ENCODE results near the gene ADGRG6.

Gene ADGRG6

GRCh38 chr6:142300758-142301650 lies 803 bp upstream of the ADGRG6 start:
- Mint-ChIP-seq H3K27me3 (peaks cover 31% of the 10 kb centered on the region), H3K4me1 (peaks cover 13% of the 10 kb centered on the region), H3K36me3 (no peaks in the 10 kb centered on the region), H3K9me3 (no peaks in the 10 kb centered on the region), H3K4me3 (peak overlapping the region; percentile 79), H3K27ac (no peak overlapping the region)
- ATAC-seq = no peak

GRCh38 chr6:142302421-142303175 lies 791 bp downstream of the ADGRG6 start:
- no peak overlapping the region for H3K27ac Mint-ChIP-seq
- no peaks in the 10 kb centered on the region for H3K36me3 Mint-ChIP-seq
- no peak for ATAC-seq
- peak overlapping the region; percentile 79 for H3K4me3 Mint-ChIP-seq
- H3K4me1 Mint-ChIP-seq = peaks cover 13% of the 10 kb centered on the region
- no peaks in the 10 kb centered on the region for H3K9me3 Mint-ChIP-seq
- peaks cover 31% of the 10 kb centered on the region for H3K27me3 Mint-ChIP-seq

- ATAC-seq = no peak
- peaks cover 31% of the 10 kb centered on the region for H3K27me3 Mint-ChIP-seq
- no peak overlapping the region for H3K27ac Mint-ChIP-seq
- H3K9me3 Mint-ChIP-seq = no peaks in the 10 kb centered on the region
- no peaks in the 10 kb centered on the region for H3K36me3 Mint-ChIP-seq
- peaks cover 13% of the 10 kb centered on the region for H3K4me1 Mint-ChIP-seq
- H3K4me3 Mint-ChIP-seq = no peak overlapping the region
Observed at GRCh38 chr6:142303176-142303533, 1.3 kb downstream of the ADGRG6 start.

GRCh38 chr6:142304241-142304640 lies 2.4 kb downstream of the ADGRG6 start:
- Mint-ChIP-seq H3K9me3 (no peaks in the 10 kb centered on the region), H3K4me3 (no peak overlapping the region), H3K4me1 (peaks cover 13% of the 10 kb centered on the region), H3K36me3 (no peaks in the 10 kb centered on the region), H3K27ac (no peak overlapping the region), H3K27me3 (peaks cover 31% of the 10 kb centered on the region)
- no peak for ATAC-seq

- Mint-ChIP-seq H3K4me3 (no peak overlapping the region), H3K36me3 (no peaks in the 10 kb centered on the region), H3K27me3 (peaks cover 19% of the 10 kb centered on the region), H3K27ac (no peak overlapping the region), H3K9me3 (no peaks in the 10 kb centered on the region), H3K4me1 (peaks cover 5% of the 10 kb centered on the region)
- no peak for ATAC-seq
Observed at GRCh38 chr6:142306736-142307135, 4.9 kb downstream of the ADGRG6 start.

- Mint-ChIP-seq H3K36me3 (no peaks in the 10 kb centered on the region), H3K9me3 (no peaks in the 10 kb centered on the region), H3K4me3 (no peak overlapping the region), H3K27me3 (peaks cover 5% of the 10 kb centered on the region), H3K4me1 (no peaks in the 10 kb centered on the region), H3K27ac (no peak overlapping the region)
- no peak for ATAC-seq
Observed at GRCh38 chr6:142307963-142308748, 6.3 kb downstream of the ADGRG6 start.

- H3K36me3 Mint-ChIP-seq = no peaks in the 10 kb centered on the region
- no peak overlapping the region for H3K27ac Mint-ChIP-seq
- H3K4me1 Mint-ChIP-seq = no peaks in the 10 kb centered on the region
Observed at GRCh38 chr6:142309426-142309825, 7.6 kb downstream of the ADGRG6 start.

GRCh38 chr6:142313284-142313683 lies 11.5 kb downstream of the ADGRG6 start:
- no peak overlapping the region for H3K27ac Mint-ChIP-seq
- no peaks in the 10 kb centered on the region for H3K27me3 Mint-ChIP-seq
- no peaks in the 10 kb centered on the region for H3K9me3 Mint-ChIP-seq
- no peak overlapping the region for H3K4me3 Mint-ChIP-seq
- no peaks in the 10 kb centered on the region for H3K36me3 Mint-ChIP-seq
- ATAC-seq = no peak
- no peaks in the 10 kb centered on the region for H3K4me1 Mint-ChIP-seq

More at GRCh38 chr6:142309426-142309825, 7.6 kb downstream of the ADGRG6 start:
- ATAC-seq = no peak
- Mint-ChIP-seq H3K27me3 (no peaks in the 10 kb centered on the region), H3K4me3 (no peak overlapping the region), H3K9me3 (no peaks in the 10 kb centered on the region)

GRCh38 chr6:142316791-142317368 lies 15.1 kb downstream of the ADGRG6 start:
- no peaks in the 10 kb centered on the region for H3K9me3 Mint-ChIP-seq
- H3K27ac Mint-ChIP-seq = no peak overlapping the region
- H3K36me3 Mint-ChIP-seq = no peaks in the 10 kb centered on the region
- no peaks in the 10 kb centered on the region for H3K27me3 Mint-ChIP-seq
- H3K4me3 Mint-ChIP-seq = no peak overlapping the region
- ATAC-seq = no peak
- no peaks in the 10 kb centered on the region for H3K4me1 Mint-ChIP-seq

GRCh38 chr6:142318714-142319113 lies 16.9 kb downstream of the ADGRG6 start:
- Mint-ChIP-seq H3K27ac (no peak overlapping the region), H3K27me3 (no peaks in the 10 kb centered on the region), H3K9me3 (no peaks in the 10 kb centered on the region), H3K4me1 (no peaks in the 10 kb centered on the region), H3K36me3 (no peaks in the 10 kb centered on the region), H3K4me3 (no peak overlapping the region)
- no peak for ATAC-seq

GRCh38 chr6:142320366-142320765 lies 18.6 kb downstream of the ADGRG6 start:
- no peak for ATAC-seq
- H3K4me1 Mint-ChIP-seq = no peaks in the 10 kb centered on the region
- no peaks in the 10 kb centered on the region for H3K9me3 Mint-ChIP-seq
- H3K36me3 Mint-ChIP-seq = no peaks in the 10 kb centered on the region
- no peaks in the 10 kb centered on the region for H3K27me3 Mint-ChIP-seq
- H3K27ac Mint-ChIP-seq = no peak overlapping the region
- no peak overlapping the region for H3K4me3 Mint-ChIP-seq

GRCh38 chr6:142321451-142321850 lies 19.6 kb downstream of the ADGRG6 start:
- Mint-ChIP-seq H3K4me1 (no peaks in the 10 kb centered on the region), H3K4me3 (no peak overlapping the region), H3K9me3 (no peaks in the 10 kb centered on the region), H3K27me3 (no peaks in the 10 kb centered on the region), H3K27ac (no peak overlapping the region), H3K36me3 (no peaks in the 10 kb centered on the region)
- no peak for ATAC-seq

GRCh38 chr6:142322066-142322465 lies 20.3 kb downstream of the ADGRG6 start:
- Mint-ChIP-seq H3K36me3 (no peaks in the 10 kb centered on the region), H3K27ac (no peak overlapping the region), H3K9me3 (no peaks in the 10 kb centered on the region), H3K4me3 (no peak overlapping the region), H3K27me3 (no peaks in the 10 kb centered on the region), H3K4me1 (no peaks in the 10 kb centered on the region)
- no peak for ATAC-seq

GRCh38 chr6:142322504-142323198 lies 20.8 kb downstream of the ADGRG6 start:
- Mint-ChIP-seq H3K4me1 (no peaks in the 10 kb centered on the region), H3K4me3 (no peak overlapping the region)
- no peak for ATAC-seq

More at GRCh38 chr6:142322504-142323198, 20.8 kb downstream of the ADGRG6 start:
- H3K27me3 Mint-ChIP-seq = peaks cover 5% of the 10 kb centered on the region
- no peaks in the 10 kb centered on the region for H3K9me3 Mint-ChIP-seq
- H3K36me3 Mint-ChIP-seq = no peaks in the 10 kb centered on the region
- no peak overlapping the region for H3K27ac Mint-ChIP-seq
